Sigmoid colon (tissue), 7 donors: Measurements from ENCODE around the gene CSK. TPM values are rescaled to one million over a fixed set of nuclear protein-coding genes. Genes with fewer than 3 reads are reported as not detected.
A peak's percentile ranks its signal among the peaks of the same experiment; 100 is the strongest.

Experiments used
- DNase-seq: peaks from one replicate; pipeline ENCODE4 v3.0.0-alpha.2; 2019
- H3K27ac ChIP-seq, 4 donors: fragments of 200-600 bp; sonication (generic); one replicate each; pipeline ENCODE4 v1.5.1; 2016 to 2019; ENCODE audit warnings: mild to moderate bottlenecking in 1 of 4
- H3K27me3 ChIP-seq, 3 donors: fragments of 200-600 bp; sonication (generic); one replicate each; pipeline ENCODE4 v1.5.1; 2019; ENCODE audit warnings: mild to moderate bottlenecking in 1 of 3
- H3K36me3 ChIP-seq, 4 donors: fragments of 200-600 bp; sonication (generic); one replicate each; pipeline ENCODE4 v1.5.1; 2016 to 2019
- H3K4me1 ChIP-seq, 4 donors: fragments of 200-600 bp; sonication (generic); one replicate each; pipeline ENCODE4 v1.5.1; 2017 to 2019
- H3K4me3 ChIP-seq, 4 donors: fragments of 200-600 bp; sonication (generic); one replicate each; pipeline ENCODE4 v1.5.1; 2017 to 2019; ENCODE audit warnings: mild to moderate bottlenecking in 2 of 4, moderate library complexity in 1 of 4
- H3K9me3 ChIP-seq, 4 donors: fragments of 200-600 bp in 3 of 4; sonication (generic) in 3 of 4; one replicate each; pipeline versions ENCODE4 v1.5.1 to v1.6.1; 2013 to 2019
- EP300 ChIP-seq, 4 donors: sonication (generic); formaldehyde crosslinking; IDR thresholded peaks; one replicate each; pipeline ENCODE4 v1.6.1; 2017; ENCODE audit warnings: antibody characterized with exemption in 4 of 4
- POLR2A ChIP-seq, 2 donors: fragments of 450-650 bp; IDR thresholded peaks; one replicate each; pipeline ENCODE4 v1.6.1; 2016; ENCODE audit warnings: antibody characterized with exemption in 2 of 2, mild to moderate bottlenecking in 2 of 2, moderate library complexity in 2 of 2
- POLR2AphosphoS5 ChIP-seq, 4 donors: sonication (generic); formaldehyde crosslinking; IDR thresholded peaks; one replicate each; pipeline ENCODE4 v1.6.1; 2017; ENCODE audit warnings: antibody characterized with exemption in 4 of 4
- WGBS, 2 donors: extraction: QIAGEN DNeasy Blood & Tissue Kit; methylation state at CpG; one replicate each; pipeline ENCODE4 v1.1.7; 2013; 5-methylcytosine and 5-hydroxymethylcytosine counted together
- intact Hi-C: fragments of 100-400 bp; cut with DNase I; formaldehyde crosslinking; loops from one replicate; pipeline ENCODE4 v1.15.1; 2023
- polyA plus RNA-seq, 3 donors: library from polyadenylated mRNA; stranded (reverse); fragments of 200-250 nt; gene quantifications; one replicate each; pipeline ENCODE4 v1.2.3, GENCODE V29; 2013
- total RNA-seq, 4 donors: library from RNA; depleted of rRNA; stranded (reverse); fragments of >200 nt; gene quantifications; one replicate each; pipeline ENCODE4 v1.1.0, GENCODE V29; 2016
- TF ChIP-seq, protein P1 (sequence below), 4 experiments: fragments of 450-650 bp in 3 of 4; fragments of 200-600 bp in 1 of 4; IDR thresholded peaks; one replicate each; pipeline ENCODE4 v1.5.1; 2016 to 2019; ENCODE audit warnings: antibody characterized with exemption in 4 of 4, mild to moderate bottlenecking in 3 of 4, moderate library complexity in 2 of 4
- donor health status: healthy with polysubstance abuse.
- donor health status: Bipolar disorder and iron deficiency.
- donor health status: healthy.

CSK gene
- total and polyA plus RNA-seq, 7 donors, result 9.7 to 125 (median 22.4) TPM

DNA sequence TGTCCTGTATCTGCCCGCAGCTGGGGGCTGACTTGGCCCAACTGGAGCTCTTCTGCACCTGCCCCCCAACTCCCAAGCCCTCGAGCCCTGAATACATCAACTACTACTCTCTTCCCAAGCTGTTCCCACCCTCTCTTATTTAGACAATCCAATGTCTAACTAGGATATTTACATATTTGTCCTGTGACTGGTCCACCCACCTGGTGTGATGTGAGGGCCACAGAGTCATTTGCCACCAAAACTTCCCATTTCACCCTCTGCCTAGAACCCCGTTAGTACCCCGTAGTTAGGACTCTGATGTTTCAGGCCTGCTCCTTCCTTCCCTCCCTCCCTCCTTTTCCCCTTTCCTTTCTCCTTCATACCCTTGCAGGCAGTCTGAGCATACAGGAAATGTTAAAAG lies 50.9 kb downstream of the CSK start:
- TF ChIP-seq EP300 (IDR thresholded peaks at IDR 0.05) (no peak), POLR2A (IDR thresholded peaks at IDR 0.05) (no peak), POLR2AphosphoS5 (IDR thresholded peaks at IDR 0.05) (no peak)
- TF ChIP-seq, protein P1, sequence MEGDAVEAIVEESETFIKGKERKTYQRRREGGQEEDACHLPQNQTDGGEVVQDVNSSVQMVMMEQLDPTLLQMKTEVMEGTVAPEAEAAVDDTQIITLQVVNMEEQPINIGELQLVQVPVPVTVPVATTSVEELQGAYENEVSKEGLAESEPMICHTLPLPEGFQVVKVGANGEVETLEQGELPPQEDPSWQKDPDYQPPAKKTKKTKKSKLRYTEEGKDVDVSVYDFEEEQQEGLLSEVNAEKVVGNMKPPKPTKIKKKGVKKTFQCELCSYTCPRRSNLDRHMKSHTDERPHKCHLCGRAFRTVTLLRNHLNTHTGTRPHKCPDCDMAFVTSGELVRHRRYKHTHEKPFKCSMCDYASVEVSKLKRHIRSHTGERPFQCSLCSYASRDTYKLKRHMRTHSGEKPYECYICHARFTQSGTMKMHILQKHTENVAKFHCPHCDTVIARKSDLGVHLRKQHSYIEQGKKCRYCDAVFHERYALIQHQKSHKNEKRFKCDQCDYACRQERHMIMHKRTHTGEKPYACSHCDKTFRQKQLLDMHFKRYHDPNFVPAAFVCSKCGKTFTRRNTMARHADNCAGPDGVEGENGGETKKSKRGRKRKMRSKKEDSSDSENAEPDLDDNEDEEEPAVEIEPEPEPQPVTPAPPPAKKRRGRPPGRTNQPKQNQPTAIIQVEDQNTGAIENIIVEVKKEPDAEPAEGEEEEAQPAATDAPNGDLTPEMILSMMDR (IDR thresholded peaks at IDR 0.05), result no peak
- intact Hi-C loops, result no loop called here

DNA sequence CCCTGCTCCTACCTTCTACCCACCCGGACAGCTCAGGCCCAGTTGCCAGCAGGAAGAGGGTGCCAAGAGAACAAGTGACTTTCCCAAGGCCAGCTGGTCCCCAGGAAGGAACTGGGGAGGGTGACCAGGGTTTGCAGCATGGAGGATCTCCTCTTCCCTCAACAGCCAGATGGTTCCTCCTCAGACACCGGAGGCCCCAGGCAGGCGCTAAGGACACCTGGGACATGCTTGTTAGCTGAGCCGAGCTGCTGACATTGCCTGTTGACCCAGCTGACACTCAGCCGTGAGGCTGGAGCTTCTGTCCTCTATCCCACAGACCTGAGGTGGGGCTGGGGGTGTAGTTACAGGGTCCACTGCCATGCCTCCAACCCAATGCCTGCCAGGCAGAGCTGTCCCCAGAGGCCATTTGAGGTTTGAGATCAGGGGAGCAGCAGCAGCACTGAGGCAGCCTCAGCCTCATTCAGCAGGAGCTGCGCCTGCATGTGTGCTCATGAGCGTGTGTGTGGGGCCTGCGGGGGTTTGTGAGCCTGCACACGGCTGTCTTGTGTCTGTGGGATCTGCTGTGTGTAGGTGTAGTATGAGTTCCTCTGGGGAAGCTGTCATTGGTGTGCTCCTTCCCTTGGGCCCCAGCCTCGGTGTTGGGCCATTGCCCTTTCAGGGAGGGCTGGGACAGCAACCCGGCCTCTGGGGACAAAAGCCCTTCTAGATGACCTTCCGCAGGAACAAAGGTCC lies 51.7 kb downstream of the CSK start:
- 68 to 78% methylated on average over 12 of the region's 12 CpGs for WGBS, 2 donors
- Histone ChIP-seq H3K27me3 (peaks cover 0 to 2% (median 0%) of the 10 kb centered on the region in 3 donors), H3K4me3 (no peak overlapping the region), H3K27ac (no peak overlapping the region), H3K9me3 (no peaks in the 10 kb centered on the region), H3K4me1 (peaks cover 0 to 11% (median 3%) of the 10 kb centered on the region in 4 donors), H3K36me3 (peaks cover 0 to 19% (median 2%) of the 10 kb centered on the region in 4 donors)
- DNase-seq, result no peak
- intact Hi-C loops, result no loop called here
- TF ChIP-seq EP300 (IDR thresholded peaks at IDR 0.05) (no peak), POLR2AphosphoS5 (IDR thresholded peaks at IDR 0.05) (no peak), POLR2A (IDR thresholded peaks at IDR 0.05) (no peak)
- TF ChIP-seq, protein P1 (IDR thresholded peaks at IDR 0.05), result no peak

More for the DNA sequence above, 50.9 kb downstream of the CSK start:
- Histone ChIP-seq H3K9me3 (no peaks in the 10 kb centered on the region), H3K4me3 (no peak overlapping the region), H3K36me3 (peaks cover 0 to 14% (median 0%) of the 10 kb centered on the region in 4 donors), H3K4me1 (peaks cover 0 to 11% (median 3%) of the 10 kb centered on the region in 4 donors), H3K27me3 (peaks cover 0 to 10% (median 2%) of the 10 kb centered on the region in 3 donors), H3K27ac (no peak overlapping the region)
- DNase-seq, result no peak
- 65 to 74% methylated on average over 4 of the region's 4 CpGs for WGBS, 2 donors

DNA sequence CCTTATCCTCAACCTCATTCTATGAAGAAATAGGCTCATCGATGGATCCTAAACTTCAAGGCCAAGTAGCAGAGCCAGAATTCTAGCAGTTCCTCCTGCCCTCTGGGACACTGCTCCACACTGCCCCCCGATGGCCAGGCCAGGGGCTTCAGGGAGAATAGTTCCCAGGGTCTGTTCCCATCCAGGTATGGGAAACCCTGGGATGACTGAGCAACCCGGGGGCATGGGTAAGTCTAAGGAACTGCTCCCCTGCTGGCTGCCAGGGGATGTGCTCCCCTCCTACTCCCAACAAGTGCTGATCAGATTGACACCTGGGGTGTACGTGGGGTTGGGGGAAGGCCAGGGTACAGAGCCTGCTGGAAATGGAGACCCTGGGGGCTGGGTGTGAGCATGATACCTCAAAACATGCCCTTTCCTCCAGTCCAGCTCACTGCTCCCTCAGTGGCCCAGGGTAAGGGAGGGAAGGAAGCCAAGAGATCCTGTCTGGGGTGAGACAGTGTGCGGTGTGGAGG lies 53.5 kb downstream of the CSK start:
- no peaks in the 10 kb centered on the region for H3K9me3 ChIP-seq
- peaks cover 0 to 36% (median 2%) of the 10 kb centered on the region in 4 donors for H3K36me3 ChIP-seq
- no peak for TF ChIP-seq EP300 (IDR thresholded peaks at IDR 0.05)
- no peak for TF ChIP-seq POLR2AphosphoS5 (IDR thresholded peaks at IDR 0.05)
- TF ChIP-seq, protein P1 (IDR thresholded peaks at IDR 0.05), result peak; percentile 21 to 63 (median 60)
- no peak for TF ChIP-seq POLR2A (IDR thresholded peaks at IDR 0.05)
- H3K4me1 ChIP-seq, result peaks cover 0 to 10% (median 3%) of the 10 kb centered on the region in 4 donors
- no peaks in the 10 kb centered on the region for H3K27me3 ChIP-seq
- DNase-seq, result no peak
- no peak overlapping the region for H3K27ac ChIP-seq
- WGBS, 2 donors, result 31 to 40% methylated on average over 5 of the region's 5 CpGs
- H3K4me3 ChIP-seq, result no peak overlapping the region
- intact Hi-C loops, result no loop called here

DNA sequence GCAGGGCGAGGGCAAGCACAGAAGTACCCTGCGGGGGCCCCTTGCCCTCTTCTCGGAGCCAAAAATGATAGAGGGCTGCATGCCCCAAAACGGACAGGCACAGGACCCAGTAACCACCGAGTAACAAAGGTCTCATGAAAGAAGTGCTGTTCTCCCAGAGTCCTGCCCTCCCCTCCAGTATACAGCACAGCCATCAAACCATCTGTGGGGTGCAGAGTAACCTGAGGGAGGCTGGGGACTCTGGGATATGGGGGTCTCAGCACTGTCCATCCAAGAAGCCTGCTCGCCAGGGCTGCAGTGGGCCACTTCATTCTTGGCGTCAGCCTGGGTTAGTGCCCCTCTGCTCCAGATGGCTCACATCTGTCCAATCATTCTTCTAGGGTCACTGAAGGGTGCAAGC lies 55.0 kb downstream of the CSK start:
- intact Hi-C loops, result no loop called here
- Histone ChIP-seq H3K36me3 (peaks cover 0 to 43% (median 2%) of the 10 kb centered on the region in 4 donors), H3K27ac (no peak overlapping the region), H3K4me1 (peaks cover 0 to 11% (median 4%) of the 10 kb centered on the region in 4 donors), H3K4me3 (no peak overlapping the region), H3K27me3 (no peaks in the 10 kb centered on the region), H3K9me3 (no peaks in the 10 kb centered on the region)
- TF ChIP-seq EP300 (IDR thresholded peaks at IDR 0.05), result no peak
- TF ChIP-seq POLR2A (IDR thresholded peaks at IDR 0.05), result no peak
- TF ChIP-seq, protein P1 (IDR thresholded peaks at IDR 0.05), result no peak
- TF ChIP-seq POLR2AphosphoS5 (IDR thresholded peaks at IDR 0.05), result no peak
- DNase-seq, result no peak
- 89 to 91% methylated on average over 7 of the region's 7 CpGs for WGBS, 2 donors
